Measurements from ENCODE around the gene SNTB2. TPM values are rescaled to one million over a fixed set of nuclear protein-coding genes. Genes with fewer than 3 reads are reported as not detected.
A peak's percentile ranks its signal among the peaks of the same experiment; 100 is the strongest.

SNTB2 gene
- total RNA-seq, 1 donor from 2014 or later = 36.1 TPM

DNA sequence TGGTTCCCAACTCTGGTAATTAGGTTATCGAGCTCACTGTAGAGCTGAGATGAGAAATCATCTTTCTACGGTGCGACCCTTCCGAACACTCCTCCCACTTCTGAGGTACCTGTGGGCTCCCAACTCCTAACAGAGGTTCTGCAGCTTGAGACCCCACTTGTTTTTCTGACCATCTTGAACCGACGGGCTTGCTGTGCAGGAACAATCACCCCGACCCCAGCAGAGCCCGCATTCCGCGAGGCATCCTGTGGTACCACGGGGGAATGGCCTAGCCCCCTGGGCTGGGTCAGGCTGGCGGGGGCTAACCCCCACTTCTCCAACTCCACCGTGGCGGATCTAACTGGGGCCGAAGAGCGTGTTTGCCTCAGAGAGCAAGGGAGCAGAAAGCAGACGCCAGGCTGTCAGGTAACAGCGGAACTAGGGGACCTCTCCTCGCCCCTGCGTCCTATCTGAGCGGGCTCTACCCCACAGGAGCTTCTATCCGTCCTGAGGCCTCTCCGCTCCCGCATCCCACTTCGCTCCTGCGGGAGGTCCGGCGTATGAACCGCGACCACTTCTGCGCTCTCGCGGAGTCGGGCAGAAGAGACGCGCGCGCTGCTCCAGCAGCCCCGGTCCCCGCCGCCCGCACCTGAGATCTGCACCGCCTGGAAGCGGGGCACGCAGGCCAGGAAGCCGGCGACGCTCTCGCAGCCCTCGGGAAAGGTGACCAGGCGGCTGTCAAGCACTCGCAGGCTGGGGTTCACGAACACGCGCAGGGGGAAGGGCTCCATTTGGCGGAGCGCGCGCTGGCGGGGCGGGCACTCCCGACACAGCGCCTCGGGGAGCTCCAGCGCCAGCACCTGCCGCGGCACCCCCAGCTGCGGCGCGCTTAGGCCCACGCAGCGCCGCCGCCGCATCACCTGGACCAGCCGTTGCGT is 142.7 kb downstream of the SNTB2 start:
- TF ChIP-seq, protein P1, sequence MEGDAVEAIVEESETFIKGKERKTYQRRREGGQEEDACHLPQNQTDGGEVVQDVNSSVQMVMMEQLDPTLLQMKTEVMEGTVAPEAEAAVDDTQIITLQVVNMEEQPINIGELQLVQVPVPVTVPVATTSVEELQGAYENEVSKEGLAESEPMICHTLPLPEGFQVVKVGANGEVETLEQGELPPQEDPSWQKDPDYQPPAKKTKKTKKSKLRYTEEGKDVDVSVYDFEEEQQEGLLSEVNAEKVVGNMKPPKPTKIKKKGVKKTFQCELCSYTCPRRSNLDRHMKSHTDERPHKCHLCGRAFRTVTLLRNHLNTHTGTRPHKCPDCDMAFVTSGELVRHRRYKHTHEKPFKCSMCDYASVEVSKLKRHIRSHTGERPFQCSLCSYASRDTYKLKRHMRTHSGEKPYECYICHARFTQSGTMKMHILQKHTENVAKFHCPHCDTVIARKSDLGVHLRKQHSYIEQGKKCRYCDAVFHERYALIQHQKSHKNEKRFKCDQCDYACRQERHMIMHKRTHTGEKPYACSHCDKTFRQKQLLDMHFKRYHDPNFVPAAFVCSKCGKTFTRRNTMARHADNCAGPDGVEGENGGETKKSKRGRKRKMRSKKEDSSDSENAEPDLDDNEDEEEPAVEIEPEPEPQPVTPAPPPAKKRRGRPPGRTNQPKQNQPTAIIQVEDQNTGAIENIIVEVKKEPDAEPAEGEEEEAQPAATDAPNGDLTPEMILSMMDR (IDR thresholded peaks at IDR 0.05) = no peak
- Histone ChIP-seq H3K27me3 (ENCODE audit: low read depth) (no peaks in the 10 kb centered on the region), H3K4me1 (peaks cover 33% of the 10 kb centered on the region), H3K36me3 (peaks cover 77% of the 10 kb centered on the region), H3K9me3 (no peaks in the 10 kb centered on the region), H3K4me3 (peak overlapping the region; percentile 93), H3K27ac (peak overlapping the region; percentile 90)
- intact Hi-C loops (cut with DNase I) = no loop called here
- ATAC-seq (peak; percentile 65 to 67), DNase-seq (no peak)

DNA sequence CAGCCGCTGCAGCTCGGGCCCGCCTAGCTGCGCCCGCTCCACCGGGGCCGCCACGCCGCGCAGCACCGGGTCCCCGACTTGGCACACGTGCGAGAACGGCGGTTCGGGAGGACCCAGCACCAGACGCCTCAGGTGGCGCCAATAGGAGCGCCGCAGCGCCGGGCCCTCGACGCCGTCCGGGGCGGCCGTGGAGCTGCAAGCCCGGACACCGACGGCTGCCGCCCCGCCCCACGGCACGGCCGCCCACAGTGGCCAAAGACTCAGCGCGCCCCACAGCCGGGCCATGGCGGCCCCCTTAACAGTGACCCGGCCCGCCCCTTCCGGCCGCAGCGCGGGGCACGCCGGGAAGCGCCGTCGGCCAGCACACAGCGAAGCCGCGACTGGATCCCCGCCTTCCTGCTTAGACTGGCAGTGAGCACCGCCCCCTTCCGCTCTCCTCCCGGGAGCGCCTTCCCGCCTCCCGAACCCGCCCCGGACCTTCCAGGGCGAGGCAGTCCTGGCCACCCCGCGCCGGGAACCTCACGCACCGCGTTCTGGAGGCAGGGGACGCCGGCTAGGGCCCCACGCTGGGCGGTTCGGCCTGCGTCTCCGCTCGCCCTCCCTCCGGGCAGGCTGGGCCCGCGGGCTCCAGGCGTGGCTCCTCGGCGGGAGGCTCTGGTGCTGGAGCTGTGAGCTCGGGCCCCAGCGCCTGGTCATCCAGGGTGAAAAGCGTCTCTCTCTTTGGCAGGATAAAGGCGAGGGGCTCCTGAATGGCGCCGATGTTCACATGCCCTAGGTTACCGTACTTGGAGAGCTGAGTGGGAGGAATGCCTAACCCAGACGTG is 143.5 kb downstream of the SNTB2 start, which contains the start of gene PDF:
TSS of gene PDF (minus strand) at position 303 of the 824 bp plus-strand sequence. CDS start at position 285, 18 bp downstream.
- TF ChIP-seq, protein P1 (IDR thresholded peaks at IDR 0.05) = no peak
- H3K36me3 ChIP-seq = peaks cover 77% of the 10 kb centered on the region
- intact Hi-C loops (cut with DNase I) = no loop called here

DNA sequence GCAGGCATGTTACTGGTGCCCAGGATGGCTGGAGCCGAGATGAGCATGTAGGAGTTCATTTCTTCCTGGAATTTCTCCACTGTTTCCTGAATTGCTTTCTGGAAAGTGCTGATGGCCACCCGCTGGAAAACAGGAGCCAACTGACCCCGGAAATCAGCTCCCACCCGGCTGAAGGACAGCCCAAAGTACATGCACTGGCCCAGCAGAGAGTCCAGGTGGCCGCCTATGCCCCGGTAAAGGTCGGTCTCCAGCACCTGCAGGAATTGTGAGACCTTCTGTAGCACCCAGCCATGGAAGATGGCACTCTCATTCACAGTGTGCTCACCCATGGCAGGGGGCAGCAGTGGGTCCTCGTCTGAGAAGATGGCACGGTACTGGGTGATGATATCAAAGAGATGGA is 147.7 kb downstream of the SNTB2 start:
- Histone ChIP-seq H3K36me3 (peaks cover 56% of the 10 kb centered on the region), H3K27me3 (ENCODE audit: low read depth) (no peaks in the 10 kb centered on the region), H3K9me3 (no peaks in the 10 kb centered on the region), H3K4me3 (no peak overlapping the region), H3K4me1 (peaks cover 29% of the 10 kb centered on the region), H3K27ac (no peak overlapping the region)
- TF ChIP-seq, protein P1 (IDR thresholded peaks at IDR 0.05) = no peak
- DNase-seq = no peak
- intact Hi-C loops (cut with DNase I) = no loop called here
- no peak for ATAC-seq

More for the DNA sequence above, 143.5 kb downstream of the SNTB2 start, which contains the start of gene PDF:
- peak; percentile 98 to 99 for ATAC-seq
- DNase-seq = peak; percentile 97
- peak within 1 kb of the TSS; percentile 93 for H3K4me3 ChIP-seq
- peak within 1 kb of the TSS; percentile 90 for H3K27ac ChIP-seq
- no peaks in the 10 kb centered on the region for H3K27me3 ChIP-seq (ENCODE audit: low read depth)
- H3K4me1 ChIP-seq = peaks cover 32% of the 10 kb centered on the region
- no peaks in the 10 kb centered on the region for H3K9me3 ChIP-seq

DNA sequence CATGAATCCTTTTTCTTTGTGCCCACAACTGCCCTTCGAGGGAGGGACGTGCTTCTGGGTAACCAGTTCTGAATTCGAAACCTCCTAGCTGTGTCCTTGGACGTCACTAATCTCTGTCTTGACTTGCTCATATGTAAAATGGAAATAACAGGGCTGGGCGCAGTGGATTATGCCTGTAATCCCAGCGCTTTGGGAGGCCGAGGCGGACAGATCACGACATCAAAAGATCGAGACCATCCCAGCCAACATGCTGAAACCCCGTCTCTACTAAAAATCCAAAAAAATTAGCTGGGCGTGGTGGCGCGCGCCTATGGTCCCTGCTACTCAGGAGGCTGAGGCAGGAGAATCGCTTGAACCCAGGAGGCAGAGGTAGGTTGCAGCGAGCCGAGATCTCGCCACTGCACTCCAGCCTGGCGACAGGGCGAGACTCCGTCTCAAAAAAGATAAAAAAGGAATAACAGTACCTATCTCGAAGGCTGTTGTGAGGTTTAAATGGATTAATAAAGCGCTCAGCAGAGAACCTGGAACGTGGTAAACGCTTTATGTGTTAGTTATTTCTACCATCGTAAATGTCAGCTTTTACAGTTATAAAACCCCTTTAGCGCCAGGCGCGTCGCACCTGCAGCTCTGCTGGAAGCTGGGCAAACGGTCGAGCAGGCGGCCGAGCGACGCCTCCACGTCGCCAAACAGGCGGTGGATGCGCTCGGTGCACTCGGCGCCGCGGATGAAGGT is 151.8 kb downstream of the SNTB2 start:
- no peak for DNase-seq
- TF ChIP-seq, protein P1 (IDR thresholded peaks at IDR 0.05) = no peak
- Histone ChIP-seq H3K4me1 (peaks cover 35% of the 10 kb centered on the region), H3K27me3 (ENCODE audit: low read depth) (no peaks in the 10 kb centered on the region), H3K4me3 (peak overlapping the region; percentile 75), H3K9me3 (no peaks in the 10 kb centered on the region), H3K27ac (peak overlapping the region; percentile 92), H3K36me3 (peaks cover 63% of the 10 kb centered on the region)
- intact Hi-C loops (cut with DNase I) = no loop called here
- ATAC-seq = no peak

Measured in lower lobe of right lung (tissue), 2 donors.